Gastroesophageal sphincter (tissue), 4 donors: Measurements from ENCODE around the gene SNX11. TPM values are rescaled to one million over a fixed set of nuclear protein-coding genes. Genes with fewer than 3 reads are reported as not detected.
A peak's percentile ranks its signal among the peaks of the same experiment; 100 is the strongest.
"Not testable (repeated sequence)": the region's sequence is repeated elsewhere in the genome, so short reads cannot be mapped to it uniquely, and the experiment has no call there.

Source experiments
- ATAC-seq: fragments of 150-250 bp; one replicate; pipeline ENCODE4 v1.9.1; 2016; ENCODE audit warnings: mild to moderate bottlenecking, moderate library complexity
- H3K27ac ChIP-seq, 4 donors: fragments of 200-600 bp; sonication (generic) in 3 of 4; 1 replicate in 3 of 4; 2 replicates in 1 of 4; pipeline ENCODE4 v1.5.1; 2016 to 2019
- H3K27me3 ChIP-seq: fragments of 200-600 bp; sonication (generic); one replicate; pipeline ENCODE4 v1.5.1; 2019
- H3K36me3 ChIP-seq, 2 donors: fragments of 200-600 bp; sonication (generic); one replicate each; pipeline ENCODE4 v1.5.1; 2019; ENCODE audit warnings: control low read depth in 1 of 2
- H3K4me1 ChIP-seq, 3 donors: fragments of 200-600 bp; sonication (generic); 1 replicate in 2 of 3; 2 replicates in 1 of 3; pipeline ENCODE4 v1.5.1; 2016 to 2019; ENCODE audit warnings: control low read depth in 2 of 3
- H3K4me3 ChIP-seq, 2 donors: fragments of 200-600 bp; sonication (generic); one replicate each; pipeline ENCODE4 v1.5.1; 2019; ENCODE audit warnings: mild to moderate bottlenecking in 1 of 2, moderate library complexity in 1 of 2
- H3K9me3 ChIP-seq, 3 donors: fragments of 200-600 bp; sonication (generic); one replicate each; pipeline ENCODE4 v1.5.1; 2017 to 2019; ENCODE audit warnings: control low read depth in 2 of 3
- CTCF ChIP-seq, 4 experiments: fragments of 200-600 bp in 2 of 4; fragments of 450-650 bp in 2 of 4; sonication (generic) in 1 of 4; IDR thresholded peaks; one replicate each; pipeline ENCODE4 v1.5.1; 2017 to 2019; ENCODE audit warnings: antibody characterized with exemption in 4 of 4, mild to moderate bottlenecking in 2 of 4, moderate library complexity in 2 of 4
- EP300 ChIP-seq: sonication (generic); formaldehyde crosslinking; IDR thresholded peaks from one replicate; pipeline ENCODE4 v1.6.1; 2017; ENCODE audit warnings: antibody characterized with exemption, mild to moderate bottlenecking
- POLR2A ChIP-seq, 2 donors: fragments of 450-650 bp; IDR thresholded peaks; one replicate each; pipeline ENCODE4 v1.6.1; 2017; ENCODE audit warnings: antibody characterized with exemption in 2 of 2, mild to moderate bottlenecking in 2 of 2, moderate library complexity in 1 of 2
- POLR2AphosphoS5 ChIP-seq: sonication (generic); formaldehyde crosslinking; IDR thresholded peaks from one replicate; pipeline ENCODE4 v1.6.1; 2017; ENCODE audit warnings: antibody characterized with exemption
- WGBS, 2 donors: methylation state at CpG; one replicate each; pipeline ENCODE4 v1.1.5; 2018; ENCODE audit warnings: low coverage in 1 of 2; 5-methylcytosine and 5-hydroxymethylcytosine counted together
- total RNA-seq, 4 donors: library from RNA; depleted of rRNA; stranded (reverse); fragments of >200 nt; gene quantifications; one replicate each; pipeline ENCODE4 v1.1.0, GENCODE V29; 2016

SNX11 gene
- total RNA-seq, 4 donors from 2014 or later, result 12.4 to 20.5 (median 16.8) TPM

- WGBS, 2 donors, result 68 to 73% methylated on average over 6 of the region's 7 CpGs
- Histone ChIP-seq H3K27ac (peak overlapping the region in 3 of 4 donors; percentile 34 to 54 (median 46)), H3K9me3 (no peaks in the 10 kb centered on the region), H3K4me3 (no peak overlapping the region), H3K36me3 (peaks cover 0 to 69% of the 10 kb centered on the region in 2 donors), H3K27me3 (no peaks in the 10 kb centered on the region), H3K4me1 (peaks cover 0 to 11% (median 4%) of the 10 kb centered on the region in 3 donors)
- TF ChIP-seq CTCF (IDR thresholded peaks at IDR 0.05) (peak; percentile 83 to 93 (median 90)), POLR2A (IDR thresholded peaks at IDR 0.05) (no peak), EP300 (no peak), POLR2AphosphoS5 (peak; percentile 60)
- peak; percentile 82 for ATAC-seq
These were observed 33.1 kb upstream of the SNX11 start for GRCh38 chr17:48074322-48075081.

- Histone ChIP-seq H3K36me3 (peaks cover 0 to 43% of the 10 kb centered on the region in 2 donors), H3K4me1 (peaks cover 0 to 15% (median 4%) of the 10 kb centered on the region in 3 donors)
- not testable (repeated sequence) for H3K9me3 ChIP-seq, H3K4me3 ChIP-seq, ATAC-seq, H3K27me3 ChIP-seq, H3K27ac ChIP-seq
- 90 to 100% methylated on average over 4 to 8 of the region's 10 CpGs for WGBS, 2 donors
These were observed 30.4 kb upstream of the SNX11 start for GRCh38 chr17:48077152-48077551.

- ATAC-seq, result no peak
- peaks cover 0 to 1% of the 10 kb centered on the region in 2 donors for H3K36me3 ChIP-seq
These were observed 25.7 kb upstream of the SNX11 start for GRCh38 chr17:48081858-48082257.

GRCh38 chr17:48084932-48085331 lies 22.6 kb upstream of the SNX11 start:
- H3K27ac ChIP-seq, result no peak overlapping the region
- ATAC-seq, result no peak
- no peaks in the 10 kb centered on the region for H3K36me3 ChIP-seq
- TF ChIP-seq EP300 (no peak), CTCF (IDR thresholded peaks at IDR 0.05) (no peak), POLR2A (IDR thresholded peaks at IDR 0.05) (no peak), POLR2AphosphoS5 (no peak)
- H3K27me3 ChIP-seq, result no peaks in the 10 kb centered on the region
- no peaks in the 10 kb centered on the region for H3K9me3 ChIP-seq
- peaks cover 0 to 46% (median 8%) of the 10 kb centered on the region in 3 donors for H3K4me1 ChIP-seq
- 29 to 57% methylated on average over 1 to 2 of the region's 2 CpGs for WGBS, 2 donors
- H3K4me3 ChIP-seq, result no peak overlapping the region

More at GRCh38 chr17:48081858-48082257, 25.7 kb upstream of the SNX11 start:
- no peak overlapping the region for H3K27ac ChIP-seq
- H3K4me3 ChIP-seq, result no peak overlapping the region
- TF ChIP-seq POLR2AphosphoS5 (no peak), POLR2A (IDR thresholded peaks at IDR 0.05) (no peak), EP300 (no peak), CTCF (IDR thresholded peaks at IDR 0.05) (no peak)
- H3K4me1 ChIP-seq, result peaks cover 0 to 39% (median 8%) of the 10 kb centered on the region in 3 donors
- no peaks in the 10 kb centered on the region for H3K9me3 ChIP-seq
- no peaks in the 10 kb centered on the region for H3K27me3 ChIP-seq
- WGBS, 2 donors, result 64 to 80% methylated on average over 2 to 5 of the region's 5 CpGs

GRCh38 chr17:48093341-48094045 lies 14.1 kb upstream of the SNX11 start:
- TF ChIP-seq EP300 (no peak), POLR2AphosphoS5 (no peak), POLR2A (IDR thresholded peaks at IDR 0.05) (no peak), CTCF (IDR thresholded peaks at IDR 0.05) (no peak)
- Histone ChIP-seq H3K9me3 (no peaks in the 10 kb centered on the region), H3K27ac (no peak overlapping the region), H3K36me3 (peaks cover 0 to 25% of the 10 kb centered on the region in 2 donors), H3K4me3 (no peak overlapping the region), H3K4me1 (peaks cover 0 to 29% (median 0%) of the 10 kb centered on the region in 3 donors), H3K27me3 (no peaks in the 10 kb centered on the region)
- no peak for ATAC-seq
- WGBS, 2 donors, result 78 to 79% methylated on average over 5 of the region's 11 CpGs
